ENCODE data around the gene EFS. TPM values are rescaled to one million over a fixed set of nuclear protein-coding genes. Genes with fewer than 3 reads are reported as not detected.

The EFS gene
- total and polyA plus RNA-seq, 2 of the 8 experiments (the other 6 are each of a cell fraction or from before 2014, with no cell fraction given), result 27.8 to 28.6 TPM

DNA sequence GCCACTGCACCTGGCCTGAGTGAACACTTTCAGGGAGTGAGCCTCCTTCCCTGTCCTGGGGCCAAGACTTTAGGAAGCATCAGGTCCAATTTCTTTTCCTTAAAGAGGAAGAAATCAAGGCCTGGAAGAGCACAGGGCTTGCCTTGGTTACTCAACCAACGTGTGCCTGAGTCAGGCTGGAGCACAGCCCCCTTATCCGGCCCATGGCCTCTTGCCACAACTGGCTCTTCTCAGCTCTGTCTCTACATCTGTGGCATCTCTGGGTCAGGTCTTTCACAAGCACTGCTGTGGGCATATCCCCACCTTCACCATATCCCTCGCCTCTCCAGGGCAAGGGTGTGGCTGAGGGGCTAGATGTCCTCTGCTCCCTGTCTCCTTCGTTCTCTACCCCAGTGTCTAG, 36.3 kb upstream of the EFS start:
- Histone ChIP-seq H3K27ac (ENCODE audit: low read depth, low read length) (no peak overlapping the region), H3K4me2 (ENCODE audit: insufficient read depth in 1 of 2, low read depth in 2 of 2, low read length in 2 of 2) (no peak overlapping the region), H3K4ac (replicated peaks; ENCODE audit: insufficient read length, low read depth, low read length) (no peak overlapping the region), H2BK5ac (ENCODE audit: low read depth, low read length) (no peak overlapping the region), H3K56ac (replicated peaks; ENCODE audit: insufficient read length, low read depth, low read length) (no peak overlapping the region), H3K79me2 (ENCODE audit: control insufficient read depth in 1 of 2, insufficient read depth in 2 of 2, low read length in 2 of 2) (no peaks in the 10 kb centered on the region), H3K36me3 (ENCODE audit: control insufficient read depth in 2 of 4, insufficient read depth in 4 of 4, low read length in 3 of 4) (no peaks in the 10 kb centered on the region), H2BK15ac (ENCODE audit: low read length) (no peak overlapping the region), H3K4me3 (ENCODE audit: extremely low read depth in 1 of 4, insufficient read depth in 2 of 4, low read depth in 3 of 4, low read length in 4 of 4) (no peak overlapping the region), H3K23me2 (ENCODE audit: low read depth, low read length) (no peaks in the 10 kb centered on the region), H3K27me3 (replicated peaks in 1 of 4; ENCODE audit: control insufficient read depth in 3 of 4, extremely low read depth in 1 of 4, insufficient read depth in 3 of 4, low read length in 3 of 4) (no peaks in the 10 kb centered on the region; a peak in 1 of 7 replicates), H4K8ac (ENCODE audit: extremely low read depth, insufficient read depth, low read length) (no peak overlapping the region), H2BK120ac (replicated peaks; ENCODE audit: low read depth, low read length) (no peak overlapping the region), H4K20me1 (replicated peaks in 1 of 2; ENCODE audit: control insufficient read depth in 1 of 2, insufficient read depth in 2 of 2, low read length in 2 of 2) (peaks cover 0 to 2% of the 10 kb centered on the region in 2 experiments), H4K91ac (replicated peaks; ENCODE audit: insufficient read length, low read length) (no peak overlapping the region), H2BK12ac (ENCODE audit: low read depth, low read length) (no peak overlapping the region), H3K14ac (ENCODE audit: insufficient read length) (no peak overlapping the region), H3K79me1 (ENCODE audit: low read depth, low read length) (no peaks in the 10 kb centered on the region), H3K9ac (replicated peaks in 1 of 4; ENCODE audit: extremely low read depth in 1 of 4, low read depth in 3 of 4, low read length in 3 of 4) (no peak overlapping the region), H2BK20ac (ENCODE audit: low read length) (no peak overlapping the region), H4K5ac (ENCODE audit: insufficient read length, low read depth, low read length) (no peak overlapping the region), H2AK5ac (ENCODE audit: low read depth, low read length) (no peak overlapping the region), H2AFZ (ENCODE audit: low read length) (no peak overlapping the region), H3K4me1 (replicated peaks in 1 of 4; ENCODE audit: control insufficient read depth in 3 of 4, insufficient read depth in 4 of 4, low read length in 3 of 4) (no peaks in the 10 kb centered on the region; a peak in 1 of 7 replicates), H3K9me3 (ENCODE audit: insufficient read depth in 2 of 2, low read depth in 1 of 2, low read length in 1 of 2) (no peaks in the 10 kb centered on the region), H3K23ac (ENCODE audit: insufficient read length) (no peak overlapping the region), H3K18ac (ENCODE audit: extremely low read depth, low read length) (no peak overlapping the region)
- CTCF ChIA-PET (ENCODE audit: partially characterized antibody), result interaction anchor here (1.3 kb wide), 2 partner anchors 10 to 22 kb away, joined by 3 read pairs; no protein-coding TSS in a partner anchor
- POLR2A ChIA-PET (ENCODE audit: partially characterized antibody), result no interaction called here
- 88% methylated on average over 4 of the region's 4 CpGs; no CpG with 5 or more reads in 1 of the 2 experiments for WGBS, 2 experiments (ENCODE audit: extremely low coverage in 1 of 2, insufficient coverage in 1 of 2, insufficient read length in 1 of 2, insufficient replicate concordance in 2 of 2, low coverage in 1 of 2, low lambda C conversion rate in 2 of 2, missing lambda C conversion rate in 1 of 2)
- DNase-seq (ENCODE audit: low read depth in 1 of 2, low spot score in 2 of 2) (no peak), FAIRE-seq (no peak)
- TF ChIP-seq TBP (IDR thresholded peaks at IDR 0.05; ENCODE audit: low read depth, low read length) (no peak), NRF1 (IDR thresholded peaks at IDR 0.05; ENCODE audit: low read depth, low read length) (no peak), CBX8 (IDR thresholded peaks at IDR 0.05; ENCODE audit: borderline replicate concordance, low read depth, low read length) (no peak)
